D721Med (cell line): Measurements from ENCODE around the gene GOLGB1.

Experiments used
- DNase-seq: peaks from one replicate; pipeline ENCODE4 v3.0.0; 2011; ENCODE audit warnings: low spot score; ENCODE audit not compliant: insufficient read length
- FAIRE-seq: peaks from 2 replicates; lab custom pipeline; 2011; peaks lifted over from hg19 to GRCh38; lab: Jason Lieb, UNC
- CTCF ChIP-seq: IDR thresholded peaks from 2 replicates; pipeline ENCODE4 v1.5.1; 2012; ENCODE audit warnings: mild to moderate bottlenecking, control low read depth; ENCODE audit not compliant: insufficient read depth; ENCODE audit errors: missing control alignments

The GOLGB1 gene

GRCh38 chr3:121677141-121677540 lies 72.4 kb downstream of the GOLGB1 start:
- DNase-seq, result no peak
- FAIRE-seq, result peak; percentile 38
- TF ChIP-seq CTCF, result no peak

GRCh38 chr3:121670676-121671075 lies 78.9 kb downstream of the GOLGB1 start:
- no peak for FAIRE-seq
- TF ChIP-seq CTCF, result no peak
- DNase-seq, result no peak

- DNase-seq (no peak), FAIRE-seq (no peak)
Observed at GRCh38 chr3:121667333-121667732, 82.2 kb downstream of the GOLGB1 start.

GRCh38 chr3:121665488-121665887 lies 84.1 kb downstream of the GOLGB1 start:
- TF ChIP-seq CTCF, result no peak
- no peak for FAIRE-seq
- no peak for DNase-seq

More at GRCh38 chr3:121667333-121667732, 82.2 kb downstream of the GOLGB1 start:
- no peak for TF ChIP-seq CTCF

GRCh38 chr3:121663171-121663847 lies 86.2 kb downstream of the GOLGB1 start:
- TF ChIP-seq CTCF, result no peak
- FAIRE-seq, result no peak
- no peak for DNase-seq

- DNase-seq (no peak), FAIRE-seq (no peak)
- TF ChIP-seq CTCF, result no peak
Observed at GRCh38 chr3:121662742-121663141, 86.8 kb downstream of the GOLGB1 start.

GRCh38 chr3:121661376-121661775 lies 88.2 kb downstream of the GOLGB1 start:
- no peak for FAIRE-seq
- no peak for DNase-seq
- no peak for TF ChIP-seq CTCF
